ENCODE data around the gene SLC6A6.
"Not testable (repeated sequence)": the region's sequence is repeated elsewhere in the genome, so short reads cannot be mapped to it uniquely, and the experiment has no call there.

SLC6A6 gene

DNA sequence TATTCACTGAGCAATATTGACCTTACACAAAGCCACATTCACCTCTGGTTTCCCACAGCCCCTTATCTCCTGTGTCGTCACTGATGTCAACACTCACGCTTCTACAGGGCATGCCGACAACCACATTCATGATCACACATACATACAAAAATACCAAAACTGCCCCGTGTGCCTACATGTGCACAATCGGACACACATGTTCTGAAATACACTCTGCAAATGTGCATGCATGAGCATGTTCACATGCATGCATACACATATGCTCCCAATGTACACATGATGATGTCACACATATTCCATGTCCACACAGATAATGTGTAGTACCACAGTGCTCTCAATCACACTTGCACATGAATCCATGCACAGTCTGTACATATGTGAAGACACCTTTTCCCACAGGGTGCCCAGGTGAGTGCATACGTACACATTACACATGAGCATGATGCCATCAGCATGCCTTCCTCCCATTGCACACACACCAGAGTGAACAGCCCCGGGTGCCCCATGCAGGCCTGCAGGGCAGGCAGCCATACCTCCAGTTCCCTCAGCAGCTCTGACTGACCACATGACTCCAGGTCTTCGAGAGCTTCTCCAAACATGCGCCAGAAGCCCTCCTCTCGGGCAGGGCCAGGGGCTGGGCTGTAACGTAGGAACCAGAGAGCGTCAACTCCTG, 100.8 kb downstream of the SLC6A6 start:
- in situ Hi-C loops (cut with MboI; ENCODE audit: low sequenced_read_pairs): no loop called here

GRCh38 chr3:14503706-14504065, 101.3 kb downstream of the SLC6A6 start:
- in situ Hi-C loops (cut with MboI; ENCODE audit: low sequenced_read_pairs): no loop called here

DNA sequence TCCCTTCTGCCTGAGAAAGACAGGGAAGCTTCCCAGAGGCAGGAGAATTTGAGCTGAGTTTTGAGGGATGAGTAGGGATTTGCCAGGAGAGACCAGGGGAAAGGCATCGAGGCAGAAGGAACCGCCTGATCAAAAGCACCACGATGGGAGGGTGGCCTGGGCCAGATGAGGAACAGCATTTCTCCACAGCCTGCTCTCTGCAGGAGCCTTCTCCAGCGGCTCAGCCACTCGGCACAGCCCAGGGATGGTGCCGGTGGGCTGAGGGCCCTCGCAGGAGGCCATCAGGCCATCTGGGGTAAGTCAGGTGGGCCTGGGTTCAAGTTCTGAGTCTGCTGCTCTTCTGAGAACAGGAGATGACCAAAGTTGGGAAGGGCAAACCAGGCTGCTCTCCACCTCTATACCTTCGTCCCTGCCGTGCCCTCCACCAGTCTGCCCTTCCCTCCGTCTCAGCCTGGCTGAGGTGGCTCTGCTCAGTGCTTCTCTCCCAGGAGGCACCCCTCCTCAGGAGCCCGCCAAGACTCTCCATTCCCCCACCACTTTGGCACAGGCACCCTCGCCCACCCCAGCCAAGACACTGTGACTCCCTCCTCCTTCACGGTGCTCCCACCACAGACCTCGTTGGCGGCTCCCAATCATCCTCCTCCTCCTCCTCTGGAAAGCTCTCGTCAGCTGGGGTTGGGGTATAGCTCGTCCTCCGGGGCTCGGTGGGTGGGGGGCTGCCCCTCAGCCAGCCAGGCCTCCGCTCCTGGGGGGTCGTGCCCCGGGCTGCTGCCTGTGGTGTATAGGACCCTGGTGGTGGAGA, 102.8 kb downstream of the SLC6A6 start:
- in situ Hi-C loops (cut with MboI; ENCODE audit: low sequenced_read_pairs): no loop called here

DNA sequence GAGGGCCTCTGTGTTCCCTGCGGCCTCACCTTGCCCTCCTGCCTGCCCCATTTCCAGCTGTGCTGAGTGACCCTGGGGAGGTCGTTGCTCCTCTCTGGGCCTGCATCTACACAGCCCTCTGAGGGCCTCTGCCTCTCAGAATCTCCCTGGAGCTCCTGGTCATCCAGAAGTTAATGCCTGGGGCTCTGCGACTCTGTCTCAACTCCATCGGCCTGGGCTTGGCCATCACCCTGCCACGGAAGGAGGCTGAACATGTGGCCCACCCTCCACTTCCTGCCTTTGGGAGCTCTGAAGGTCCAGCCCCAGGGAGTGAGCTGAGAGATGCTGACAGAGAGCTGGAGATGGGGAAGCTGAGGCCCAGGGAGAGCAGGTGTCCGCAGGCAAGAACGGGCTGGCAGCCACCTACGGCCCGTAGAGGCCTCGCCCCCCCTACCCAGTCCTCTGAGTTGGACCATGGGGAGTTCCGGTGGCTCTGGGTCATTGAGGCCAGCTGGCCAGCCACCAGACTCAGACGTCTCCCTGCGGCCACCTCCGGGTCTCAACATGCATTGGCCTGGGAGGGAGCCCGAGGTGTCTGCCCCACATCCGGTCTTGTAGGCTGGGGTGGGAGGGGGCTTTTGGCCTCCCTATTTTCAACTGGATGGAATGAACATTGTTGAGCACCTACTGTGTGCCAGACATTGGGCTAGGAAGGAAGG, 103.5 kb downstream of the SLC6A6 start:
- in situ Hi-C loops (cut with MboI; ENCODE audit: low sequenced_read_pairs): no loop called here

DNA sequence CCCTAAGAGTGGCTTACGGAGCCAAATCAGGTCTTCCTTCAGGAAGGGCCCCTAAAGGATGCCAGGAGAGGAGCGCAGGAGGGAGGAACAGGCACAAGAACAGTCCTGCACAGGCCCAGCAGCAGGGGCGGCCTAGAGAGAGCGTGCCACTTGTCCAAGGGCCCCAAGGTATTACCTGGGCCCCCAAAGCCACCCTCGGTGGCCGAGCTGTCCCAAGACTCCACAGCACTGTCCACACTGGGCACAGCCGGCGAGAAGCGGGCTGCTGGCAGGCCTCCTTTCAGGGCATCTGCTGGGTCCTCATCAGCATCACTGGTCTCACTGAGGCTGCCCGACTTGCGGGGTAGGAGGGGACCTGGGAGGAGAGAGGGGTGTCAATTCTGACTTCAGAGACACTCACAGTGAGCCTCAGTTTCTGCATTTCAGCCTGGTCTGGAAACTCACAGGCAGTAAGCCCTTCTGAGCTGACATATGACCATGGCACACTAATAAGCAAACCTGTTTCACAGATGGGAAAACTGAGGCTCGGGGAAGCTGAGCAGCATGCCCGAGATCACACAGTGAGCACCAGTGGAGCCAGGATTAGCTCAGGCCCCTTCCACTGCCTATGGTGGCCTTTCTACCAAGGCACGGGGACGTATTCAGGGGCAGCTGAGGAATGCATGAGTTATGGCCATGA, 104.4 kb downstream of the SLC6A6 start:
- in situ Hi-C loops (cut with MboI; ENCODE audit: low sequenced_read_pairs): no loop called here

- in situ Hi-C loops (cut with MboI; ENCODE audit: low sequenced_read_pairs): no loop called here
These were observed 104.9 kb downstream of the SLC6A6 start for GRCh38 chr3:14507305-14507741.

GRCh38 chr3:14507757-14508504, 105.5 kb downstream of the SLC6A6 start:
- in situ Hi-C loops (cut with MboI; ENCODE audit: low sequenced_read_pairs): no loop called here

- in situ Hi-C loops (cut with MboI; ENCODE audit: low sequenced_read_pairs): no loop called here
These were observed 106.1 kb downstream of the SLC6A6 start for GRCh38 chr3:14508505-14508819.

DNA sequence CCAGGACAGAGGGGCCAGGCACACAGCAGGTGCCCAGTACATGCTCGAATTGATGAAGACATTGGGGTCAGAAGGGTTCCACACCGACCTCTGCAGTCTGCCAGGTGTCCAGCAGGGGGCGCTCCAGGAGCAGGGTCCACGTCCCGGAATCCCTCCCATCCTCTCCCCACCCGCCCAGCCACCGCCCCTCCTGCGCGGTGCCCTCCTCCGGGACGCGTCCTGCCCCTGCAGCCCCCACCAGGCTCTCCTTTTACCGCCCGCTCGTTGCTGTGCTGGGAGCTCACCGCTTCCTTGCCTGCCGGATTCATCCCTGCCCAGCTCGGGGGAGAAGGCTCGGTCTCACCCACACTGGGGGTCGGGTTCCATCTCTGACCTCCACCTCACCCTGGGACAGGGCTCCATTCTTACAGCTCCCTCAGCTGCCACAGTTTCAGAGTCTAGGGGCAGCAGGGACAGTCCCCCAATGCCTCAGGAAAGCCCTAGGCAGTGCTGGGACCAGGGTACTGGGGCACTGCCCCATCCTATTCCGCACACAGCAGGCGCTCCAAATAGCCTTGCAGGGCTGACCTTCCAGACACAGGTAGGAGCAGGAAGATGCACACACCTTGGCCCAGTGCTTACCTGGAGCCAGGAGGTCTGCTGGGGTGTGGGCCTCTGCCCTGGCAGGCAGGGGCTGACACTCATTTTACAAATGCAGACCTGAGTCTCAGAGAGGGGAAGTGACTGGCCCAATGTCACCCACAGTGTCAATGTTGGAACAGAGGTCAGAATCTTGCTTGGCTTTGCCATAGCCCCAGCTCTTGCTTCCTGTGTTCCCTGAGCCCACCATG, 106.8 kb downstream of the SLC6A6 start:
- in situ Hi-C loops (cut with MboI; ENCODE audit: low sequenced_read_pairs): no loop called here

GRCh38 chr3:14509796-14510100, 107.3 kb downstream of the SLC6A6 start:
- in situ Hi-C loops (cut with MboI; ENCODE audit: low sequenced_read_pairs): no loop called here

DNA sequence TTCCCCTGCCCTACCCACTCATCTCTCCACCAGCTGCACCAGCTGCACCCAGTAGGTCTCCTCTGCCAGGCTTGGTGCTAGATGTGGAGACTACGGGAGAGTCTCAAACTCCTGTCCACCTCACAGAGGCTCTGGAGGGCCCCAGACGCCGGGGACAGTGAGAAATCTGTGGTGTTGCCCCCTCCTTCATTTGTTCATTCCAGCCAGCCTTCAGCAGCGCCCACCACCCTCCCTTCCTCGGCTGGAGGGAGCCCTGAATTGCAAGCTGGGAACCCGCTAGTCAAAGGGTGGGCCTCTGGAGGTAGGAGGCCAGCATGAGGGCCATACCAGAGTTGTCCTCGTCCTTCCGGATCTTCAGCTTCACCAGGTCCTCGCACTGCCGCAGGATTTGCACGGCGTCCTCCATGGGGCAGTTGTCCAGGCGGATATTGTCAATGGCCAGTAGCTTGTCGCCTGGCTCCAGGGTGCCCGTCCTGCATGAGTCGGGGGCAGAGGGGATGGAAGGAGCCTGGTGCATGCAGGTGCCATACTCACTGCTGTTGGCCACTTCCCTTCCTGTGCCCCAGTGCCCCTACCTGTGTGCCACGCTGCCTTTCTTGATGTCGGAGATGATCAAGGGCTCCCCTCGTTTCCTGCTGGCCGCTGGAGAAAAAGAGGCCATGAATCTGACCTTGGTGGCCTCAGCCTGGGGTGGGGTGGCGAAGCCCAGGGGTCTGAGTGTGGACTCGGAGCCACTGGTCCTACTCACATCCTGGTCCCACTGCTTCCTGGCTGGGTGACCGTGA, 108.6 kb downstream of the SLC6A6 start:
- in situ Hi-C loops (cut with MboI; ENCODE audit: low sequenced_read_pairs): no loop called here

- in situ Hi-C loops (cut with MboI; ENCODE audit: low sequenced_read_pairs): no loop called here
These were observed 109.3 kb downstream of the SLC6A6 start for GRCh38 chr3:14511623-14512280.

DNA sequence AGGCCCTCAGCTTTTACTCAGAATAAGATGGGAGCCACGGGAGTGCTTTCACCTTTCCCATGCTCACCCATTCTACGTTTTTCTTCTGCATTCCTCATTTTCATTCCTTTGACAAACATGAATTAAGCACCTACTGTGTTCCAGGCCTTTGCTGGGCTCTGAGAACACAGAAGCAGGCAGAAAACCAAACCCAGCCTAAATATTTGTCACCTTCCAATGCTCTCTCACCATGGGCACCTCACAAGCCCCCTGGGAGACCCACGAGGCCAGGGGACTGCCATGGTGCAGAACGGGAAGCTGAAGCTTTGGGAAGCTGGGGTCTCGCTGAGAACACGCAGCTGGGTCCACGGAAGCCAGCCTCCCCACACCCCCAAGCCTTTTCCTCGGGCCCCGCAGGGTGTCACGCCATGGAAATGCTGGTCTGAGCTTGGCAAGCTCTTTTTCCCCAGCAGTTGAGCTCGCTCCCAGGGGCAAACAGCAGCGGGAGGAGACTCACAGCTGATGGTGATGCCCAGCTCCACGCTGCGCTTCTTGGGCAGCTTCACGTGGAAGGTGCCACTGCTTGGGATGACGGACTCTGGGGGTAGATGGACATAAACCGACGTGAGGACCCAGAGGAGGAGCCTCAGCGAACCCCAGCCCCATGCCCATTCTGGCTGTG, 110.0 kb downstream of the SLC6A6 start:
- in situ Hi-C loops (cut with MboI; ENCODE audit: low sequenced_read_pairs): no loop called here

DNA sequence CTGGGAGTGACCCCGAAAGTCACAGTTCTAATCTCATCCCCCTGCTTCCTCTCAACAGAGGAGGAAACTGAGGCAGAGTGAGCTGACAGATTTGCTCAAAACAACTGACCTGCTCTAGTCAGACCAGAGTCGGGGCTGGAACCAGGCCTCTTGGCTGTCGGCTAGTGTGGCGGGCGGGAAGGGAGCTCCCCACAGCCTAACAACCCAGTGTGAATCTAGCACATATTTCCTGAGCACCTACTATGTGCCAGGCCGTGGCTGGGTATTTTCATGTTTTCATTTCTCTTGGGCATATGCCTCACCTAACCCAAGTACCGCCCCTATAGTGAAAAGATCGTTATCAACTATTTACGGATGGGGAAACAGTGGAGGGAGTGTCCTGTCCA, 110.5 kb downstream of the SLC6A6 start:
- in situ Hi-C loops (cut with MboI; ENCODE audit: low sequenced_read_pairs): no loop called here

- in situ Hi-C loops (cut with MboI; ENCODE audit: low sequenced_read_pairs): no loop called here
These were observed 111.3 kb downstream of the SLC6A6 start for GRCh38 chr3:14513566-14514322.

- in situ Hi-C loops (cut with MboI; ENCODE audit: low sequenced_read_pairs): no loop called here
These were observed 111.9 kb downstream of the SLC6A6 start for GRCh38 chr3:14514323-14514720.

GRCh38 chr3:14515526-14515925, 113.1 kb downstream of the SLC6A6 start:
- in situ Hi-C loops (cut with MboI; ENCODE audit: low sequenced_read_pairs): not testable (repeated sequence)

Data from hTERT RPE-1 (cell line).